ENCODE measurements around the gene TBC1D16. TPM values are rescaled to one million over a fixed set of nuclear protein-coding genes. Genes with fewer than 3 reads are reported as not detected.
"Not testable (repeated sequence)": the region's sequence is repeated elsewhere in the genome, so short reads cannot be mapped to it uniquely, and the experiment has no call there.

The TBC1D16 gene
- total RNA-seq, 2 donors from 2014 or later: 15.8 to 32.8 TPM

DNA sequence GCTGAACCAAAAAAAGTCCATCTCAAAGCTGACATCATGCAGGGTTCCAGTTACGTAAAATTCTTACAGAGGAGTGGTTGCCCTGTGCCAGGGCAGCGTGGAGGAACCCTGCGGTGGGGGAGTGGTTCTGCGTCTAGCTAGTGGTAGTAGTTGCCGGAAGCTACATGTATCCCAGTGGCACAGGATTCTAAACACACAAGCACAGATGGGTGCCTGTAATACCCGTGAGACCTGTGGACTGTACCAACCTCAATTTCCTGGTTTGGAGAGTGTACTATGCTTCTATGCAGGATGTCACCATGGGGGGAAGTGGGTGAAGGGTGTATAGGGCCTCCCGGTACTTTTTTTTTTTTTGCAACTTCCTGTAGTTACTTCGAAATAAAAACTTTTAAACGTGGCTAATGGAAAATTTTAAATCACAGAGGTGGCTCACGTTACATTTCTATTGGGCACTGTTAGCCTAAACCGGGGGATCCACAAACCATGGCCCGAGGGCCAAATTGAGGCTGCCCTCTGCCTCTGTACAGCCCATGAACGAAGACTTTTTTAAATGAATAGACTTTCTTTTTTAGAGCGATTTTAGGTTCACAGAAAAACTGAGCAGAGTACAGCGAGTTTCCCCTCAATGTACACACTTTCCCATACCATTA, 38.5 kb downstream of the TBC1D16 start:
- H3K4me3 Mint-ChIP-seq: peak overlapping the region; percentile 72 to 81

GRCh38 chr17:79996291-79996690, 39.4 kb downstream of the TBC1D16 start:
- Mint-ChIP-seq H3K4me1 (ENCODE audit: low read depth) (peaks cover 65% of the 10 kb centered on the region), H3K4me3 (peak overlapping the region in 1 of 2 donors; percentile 55), H3K9me3 (no peaks in the 10 kb centered on the region), H3K27ac (peak overlapping the region; percentile 70), H3K36me3 (ENCODE audit: insufficient read depth in 2 of 2) (peaks cover 3 to 10% of the 10 kb centered on the region in 2 donors), H3K27me3 (ENCODE audit: low read depth) (no peaks in the 10 kb centered on the region)
- ATAC-seq (replicated peaks in 1 of 2) (no peak), DNase-seq (no peak)

More for the DNA sequence above, 38.5 kb downstream of the TBC1D16 start:
- ATAC-seq (replicated peaks in 1 of 2) (peak; percentile 90 to 93), DNase-seq (peak; percentile 79 to 80)
- Mint-ChIP-seq H3K36me3 (ENCODE audit: insufficient read depth in 2 of 2) (peaks cover 3 to 10% of the 10 kb centered on the region in 2 donors), H3K27ac (peak overlapping the region; percentile 96), H3K4me1 (ENCODE audit: low read depth) (peaks cover 64% of the 10 kb centered on the region), H3K9me3 (no peaks in the 10 kb centered on the region), H3K27me3 (ENCODE audit: low read depth) (no peaks in the 10 kb centered on the region)

DNA sequence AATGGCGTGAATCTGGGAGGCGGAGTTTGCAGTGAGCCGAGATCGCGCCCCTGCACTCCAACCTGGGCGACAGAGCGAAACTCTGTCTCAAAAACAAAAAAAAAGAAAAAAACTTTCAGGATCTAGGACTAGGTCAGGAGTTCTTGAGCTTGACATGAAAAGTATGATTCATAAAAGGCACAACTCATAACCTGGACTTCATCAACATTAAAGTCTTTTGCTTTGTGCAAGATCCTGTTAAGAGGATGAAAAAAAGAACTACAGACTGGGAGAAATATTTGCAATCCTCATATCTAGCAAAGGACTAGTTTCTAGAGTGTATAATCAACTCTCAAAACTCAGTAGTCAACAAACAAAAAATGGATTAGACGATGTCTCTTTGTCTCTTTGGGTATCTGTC, 40.0 kb downstream of the TBC1D16 start:
- no peaks in the 10 kb centered on the region for H3K27me3 Mint-ChIP-seq (ENCODE audit: low read depth)
- no peak for DNase-seq
- peaks cover 65% of the 10 kb centered on the region for H3K4me1 Mint-ChIP-seq (ENCODE audit: low read depth)
- H3K9me3 Mint-ChIP-seq: no peaks in the 10 kb centered on the region
- ATAC-seq (replicated peaks in 1 of 2): no peak
- peaks cover 3 to 10% of the 10 kb centered on the region in 2 donors for H3K36me3 Mint-ChIP-seq (ENCODE audit: insufficient read depth in 2 of 2)
- H3K27ac Mint-ChIP-seq: peak overlapping the region; percentile 70
- H3K4me3 Mint-ChIP-seq: peak overlapping the region in 1 of 2 donors; percentile 55

DNA sequence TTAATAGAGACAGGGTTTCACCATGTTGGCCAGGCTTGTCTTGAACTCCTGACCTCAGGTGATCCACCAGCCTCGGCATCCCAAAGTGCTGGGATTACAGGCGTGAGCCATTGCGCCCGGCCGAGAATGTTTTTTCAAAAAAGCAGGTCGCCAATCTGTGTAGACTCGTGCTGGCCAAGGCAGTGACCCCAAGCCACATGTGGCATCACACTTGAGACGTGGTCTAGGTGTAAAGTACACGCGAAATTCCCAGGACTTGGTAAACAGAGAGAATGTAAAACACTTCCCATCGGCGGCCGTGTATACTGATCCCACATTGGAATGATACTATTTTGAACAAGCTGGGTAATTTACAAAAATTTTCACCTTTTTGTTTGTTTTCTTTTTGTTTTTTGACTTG, 41.1 kb downstream of the TBC1D16 start:
- Mint-ChIP-seq H3K36me3 (ENCODE audit: insufficient read depth in 2 of 2) (peaks cover 3 to 10% of the 10 kb centered on the region in 2 donors), H3K9me3 (no peaks in the 10 kb centered on the region), H3K27me3 (ENCODE audit: low read depth) (no peaks in the 10 kb centered on the region), H3K27ac (no peak overlapping the region), H3K4me1 (ENCODE audit: low read depth) (peaks cover 65% of the 10 kb centered on the region), H3K4me3 (no peak overlapping the region)
- no peak for DNase-seq
- ATAC-seq (replicated peaks in 1 of 2): no peak

- DNase-seq; ATAC-seq (replicated peaks in 1 of 2); H3K27me3 Mint-ChIP-seq (ENCODE audit: low read depth); H3K9me3 Mint-ChIP-seq: not testable (repeated sequence)
- peak overlapping the region; percentile 90 to 92 for H3K4me3 Mint-ChIP-seq
- H3K36me3 Mint-ChIP-seq (ENCODE audit: insufficient read depth in 2 of 2): peaks cover 3 to 10% of the 10 kb centered on the region in 2 donors
- peak overlapping the region; percentile 26 for H3K27ac Mint-ChIP-seq
- peaks cover 65% of the 10 kb centered on the region for H3K4me1 Mint-ChIP-seq (ENCODE audit: low read depth)
Measured at GRCh38 chr17:79994228-79994569, 41.5 kb downstream of the TBC1D16 start.

DNA sequence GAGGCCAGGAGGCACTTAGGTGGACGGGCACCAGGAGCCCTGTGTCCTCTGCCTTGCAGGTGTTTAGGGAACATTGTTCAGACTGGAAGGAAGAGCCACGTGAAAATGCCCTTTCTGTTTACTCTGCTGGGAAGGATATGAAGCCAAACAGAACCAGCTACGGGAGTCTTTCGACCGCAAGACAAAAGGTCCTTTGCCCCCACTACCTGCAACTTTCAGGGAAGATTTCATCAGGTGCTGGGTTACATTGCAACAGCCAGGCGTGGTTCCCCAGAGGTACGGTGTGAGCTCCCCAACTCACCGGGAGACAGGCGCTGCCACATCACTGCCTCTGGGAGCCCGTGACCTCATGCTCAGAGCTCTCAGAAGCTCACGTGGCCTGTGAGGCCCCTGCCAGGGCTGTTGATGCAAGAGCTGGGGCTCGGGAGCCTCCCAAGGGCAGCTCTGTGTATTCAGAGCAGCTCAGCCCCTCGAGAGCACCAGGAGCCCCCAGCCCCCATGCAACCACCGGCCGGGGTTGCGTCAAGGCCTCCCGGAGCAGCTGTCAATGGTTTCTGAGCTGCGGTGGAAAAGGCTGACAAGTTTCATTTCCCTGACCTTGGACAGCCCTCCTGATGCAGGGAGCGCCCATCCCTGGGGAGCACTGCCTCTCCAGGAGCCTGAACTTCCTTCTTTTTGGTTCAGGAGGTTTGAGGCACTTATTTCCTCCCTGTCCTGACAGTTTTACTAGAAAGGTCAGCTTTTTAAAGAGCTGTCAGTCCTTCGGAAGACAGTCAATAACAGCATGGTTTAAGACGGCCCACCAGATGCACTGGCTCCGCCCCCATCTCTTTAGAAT, 42.1 kb downstream of the TBC1D16 start:
- DNase-seq (peak; percentile 75 to 85), ATAC-seq (replicated peaks in 1 of 2) (peak; percentile 56 to 65)
- H3K27me3 Mint-ChIP-seq (ENCODE audit: low read depth): no peaks in the 10 kb centered on the region
- H3K36me3 Mint-ChIP-seq (ENCODE audit: insufficient read depth in 2 of 2): peaks cover 3 to 9% of the 10 kb centered on the region in 2 donors
- H3K27ac Mint-ChIP-seq: peak overlapping the region; percentile 49
- H3K9me3 Mint-ChIP-seq: no peaks in the 10 kb centered on the region
- H3K4me1 Mint-ChIP-seq (ENCODE audit: low read depth): peaks cover 68% of the 10 kb centered on the region
- peak overlapping the region; percentile 90 to 92 for H3K4me3 Mint-ChIP-seq

DNA sequence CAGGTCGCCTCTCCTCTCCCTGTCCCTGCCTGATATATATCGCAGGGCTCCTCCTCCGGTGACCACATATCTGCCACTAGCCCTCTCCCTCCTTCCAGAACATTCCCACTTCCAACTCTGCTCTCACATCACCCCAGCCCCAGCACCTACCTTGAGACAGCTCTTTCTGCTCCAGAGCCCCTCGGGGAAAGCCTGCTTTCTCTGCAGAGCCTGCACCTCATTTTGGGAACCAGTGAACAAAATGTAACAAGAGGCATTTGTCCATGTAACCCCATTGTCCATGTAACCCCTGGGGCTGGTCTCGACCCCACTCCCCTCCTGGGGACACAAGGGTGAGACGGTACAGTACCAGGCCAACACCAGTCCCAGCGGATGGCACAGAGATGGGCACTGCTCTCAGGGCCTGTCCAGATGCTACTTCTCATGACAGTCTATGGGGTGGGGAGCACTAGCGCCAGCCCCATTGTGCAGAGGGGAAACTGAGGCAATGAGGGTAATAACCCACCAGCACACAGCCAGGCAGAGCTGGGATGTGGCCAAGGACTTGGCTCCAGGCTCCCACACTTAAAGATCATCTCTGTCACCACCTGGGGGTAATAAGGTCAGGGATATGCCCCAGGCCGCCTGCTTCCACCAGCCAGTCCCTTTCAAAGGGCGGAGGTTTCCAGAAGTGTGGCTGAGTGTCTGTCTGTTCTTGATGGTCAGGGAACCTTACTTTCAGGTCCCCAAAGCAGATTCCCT, 42.9 kb downstream of the TBC1D16 start:
- no peak for ATAC-seq (replicated peaks in 1 of 2)
- Mint-ChIP-seq H3K4me1 (ENCODE audit: low read depth) (peaks cover 62% of the 10 kb centered on the region), H3K9me3 (no peaks in the 10 kb centered on the region), H3K36me3 (ENCODE audit: insufficient read depth in 2 of 2) (peaks cover 3 to 8% of the 10 kb centered on the region in 2 donors), H3K27me3 (ENCODE audit: low read depth) (no peaks in the 10 kb centered on the region), H3K4me3 (peak overlapping the region; percentile 90 to 92), H3K27ac (peak overlapping the region; percentile 49)
- DNase-seq: no peak

DNA sequence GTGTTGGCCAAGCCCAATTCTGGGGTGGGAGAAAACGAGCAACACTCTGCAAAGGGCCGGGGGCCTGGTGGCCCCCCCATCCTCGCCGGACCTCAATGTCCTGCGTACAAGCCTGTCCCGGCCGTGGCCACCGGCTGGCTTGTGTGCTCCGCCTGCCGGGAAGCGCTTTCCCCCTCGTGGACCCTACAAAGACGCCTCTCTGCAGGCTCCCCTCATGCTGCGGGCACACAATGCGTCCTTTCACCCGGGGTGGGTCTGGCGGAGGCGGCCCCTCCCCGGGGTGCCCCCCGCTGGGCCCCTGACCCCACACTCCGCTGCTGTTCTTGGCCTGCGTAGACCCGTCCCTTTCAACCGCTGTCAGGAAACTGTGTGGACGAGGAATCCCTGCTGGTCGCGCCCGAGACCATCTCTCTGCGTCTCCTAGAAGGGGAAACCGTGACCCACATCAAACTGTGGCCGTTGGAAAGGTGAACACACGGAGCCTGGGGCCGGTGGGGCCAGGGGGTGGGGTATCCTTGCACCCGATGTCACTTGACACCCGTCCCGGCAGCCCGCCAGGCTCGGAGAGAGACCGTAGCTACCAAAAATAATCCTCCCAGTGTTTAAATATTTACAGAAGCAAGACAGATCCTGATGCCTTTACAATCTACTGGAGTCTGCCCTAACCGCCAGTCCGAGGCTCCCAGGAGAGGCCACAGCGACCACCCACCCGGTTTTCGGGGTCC, 43.6 kb downstream of the TBC1D16 start:
- H3K4me1 Mint-ChIP-seq (ENCODE audit: low read depth): peaks cover 54% of the 10 kb centered on the region
- H3K9me3 Mint-ChIP-seq: no peaks in the 10 kb centered on the region
- peak overlapping the region; percentile 49 for H3K27ac Mint-ChIP-seq
- H3K36me3 Mint-ChIP-seq (ENCODE audit: insufficient read depth in 2 of 2): peaks cover 3 to 8% of the 10 kb centered on the region in 2 donors
- H3K4me3 Mint-ChIP-seq: peak overlapping the region; percentile 90 to 92
- no peaks in the 10 kb centered on the region for H3K27me3 Mint-ChIP-seq (ENCODE audit: low read depth)
- ATAC-seq (replicated peaks in 1 of 2) (peak; percentile 28 to 32), DNase-seq (peak; percentile 22 to 34)

DNA sequence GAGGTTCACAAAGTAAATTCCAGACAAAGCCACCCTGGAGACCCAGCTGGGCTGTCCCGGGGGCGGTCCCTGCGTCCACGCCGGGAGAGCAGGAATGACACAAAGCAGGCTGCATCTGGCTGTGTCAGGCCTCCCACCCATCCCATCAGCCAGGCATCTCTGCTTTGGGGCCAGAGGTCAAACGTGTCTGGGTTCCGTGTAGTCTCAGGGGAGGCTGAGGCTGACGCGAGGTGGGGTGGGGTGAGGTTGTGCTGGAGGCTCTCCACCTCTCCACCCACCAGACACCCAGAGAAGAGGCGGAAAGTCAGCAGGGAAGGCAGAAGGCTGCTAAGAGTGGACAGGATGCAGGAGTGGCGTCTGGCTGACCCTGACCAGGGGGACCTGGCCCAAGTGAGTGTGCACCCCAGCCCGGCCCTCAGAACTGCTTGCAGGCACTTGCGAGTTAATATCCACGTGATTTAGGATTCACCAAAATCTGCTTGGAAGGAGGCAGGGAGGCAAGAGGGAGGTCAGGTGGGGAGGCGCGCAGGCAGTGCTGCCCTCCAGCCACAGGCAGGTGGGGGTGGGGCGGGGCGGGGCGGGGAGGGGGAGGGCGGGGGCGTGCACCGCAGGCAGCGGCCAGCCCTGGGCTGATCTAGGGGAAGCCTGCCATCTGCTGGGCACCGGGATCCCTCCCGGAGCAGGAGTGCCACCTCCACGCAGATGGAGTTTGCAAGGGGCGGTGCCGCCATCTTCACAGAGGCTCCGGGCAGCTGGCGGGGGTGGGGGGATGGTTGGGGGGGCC, 44.3 kb downstream of the TBC1D16 start:
- peak overlapping the region; percentile 90 to 92 for H3K4me3 Mint-ChIP-seq
- ATAC-seq (replicated peaks in 1 of 2) (peak; percentile 78 to 84), DNase-seq (peak; percentile 88 to 91)
- peaks cover 47% of the 10 kb centered on the region for H3K4me1 Mint-ChIP-seq (ENCODE audit: low read depth)
- H3K9me3 Mint-ChIP-seq: no peaks in the 10 kb centered on the region
- H3K36me3 Mint-ChIP-seq (ENCODE audit: insufficient read depth in 2 of 2): peaks cover 3 to 8% of the 10 kb centered on the region in 2 donors
- no peaks in the 10 kb centered on the region for H3K27me3 Mint-ChIP-seq (ENCODE audit: low read depth)
- H3K27ac Mint-ChIP-seq: peak overlapping the region; percentile 71

- Mint-ChIP-seq H3K27me3 (ENCODE audit: low read depth) (no peaks in the 10 kb centered on the region), H3K36me3 (ENCODE audit: insufficient read depth in 2 of 2) (peaks cover 3 to 8% of the 10 kb centered on the region in 2 donors), H3K27ac (no peak overlapping the region), H3K4me3 (peak overlapping the region; percentile 70 to 90), H3K4me1 (ENCODE audit: low read depth) (peaks cover 41% of the 10 kb centered on the region), H3K9me3 (no peaks in the 10 kb centered on the region)
- ATAC-seq (replicated peaks in 1 of 2) (no peak), DNase-seq (no peak)
Measured at GRCh38 chr17:79990704-79991103, 45.0 kb downstream of the TBC1D16 start.

DNA sequence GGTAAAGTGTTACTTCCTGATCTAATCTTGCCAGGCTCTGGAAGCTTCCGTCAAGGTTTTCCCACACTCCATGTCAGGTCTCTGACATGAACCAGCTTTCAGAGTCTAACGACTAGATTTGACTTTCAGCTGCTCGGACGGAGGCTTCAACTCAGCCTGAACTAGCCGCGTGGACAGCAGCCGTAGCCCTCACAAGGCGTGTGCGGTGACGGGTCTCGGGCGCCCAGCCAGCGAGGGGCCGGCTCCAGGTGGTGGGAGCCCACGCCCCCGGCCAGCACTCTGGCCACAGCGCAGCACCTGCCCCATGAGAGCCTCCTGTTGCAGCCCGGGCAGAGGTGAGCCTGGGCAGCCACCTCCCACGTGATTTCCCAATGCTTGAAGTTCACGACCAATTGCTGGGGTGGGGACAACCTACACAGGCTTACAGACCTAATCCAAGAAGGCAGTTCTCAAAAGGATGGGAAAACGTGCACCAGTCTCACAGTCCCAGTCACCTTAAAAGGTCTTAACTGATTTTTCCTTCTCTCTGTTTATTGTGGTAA, 45.5 kb downstream of the TBC1D16 start:
- no peak for ATAC-seq (replicated peaks in 1 of 2)
- Mint-ChIP-seq H3K4me3 (no peak overlapping the region), H3K9me3 (no peaks in the 10 kb centered on the region), H3K4me1 (ENCODE audit: low read depth) (peaks cover 35% of the 10 kb centered on the region), H3K36me3 (ENCODE audit: insufficient read depth in 2 of 2) (peaks cover 3 to 7% of the 10 kb centered on the region in 2 donors), H3K27ac (no peak overlapping the region), H3K27me3 (ENCODE audit: low read depth) (no peaks in the 10 kb centered on the region)
- no peak for DNase-seq

Data from activated T-cell treated with anti-CD3 and anti-CD28 coated beads, Interleukin-2, amount 50 U/mL, for 72 hours (primary cell).